ENCODE results near the gene RNLS. TPM values are rescaled to one million over a fixed set of nuclear protein-coding genes. Genes with fewer than 3 reads are reported as not detected.
A peak's percentile ranks its signal among the peaks of the same experiment; 100 is the strongest.

Gene RNLS
- total and polyA plus RNA-seq, 2 of the 8 experiments (the other 6 are each of a cell fraction or from before 2014, with no cell fraction given): 7.5 to 12.7 TPM

GRCh38 chr10:88291289-88292184, 291.6 kb downstream of the RNLS start (continued):
- TF ChIP-seq, protein P1, sequence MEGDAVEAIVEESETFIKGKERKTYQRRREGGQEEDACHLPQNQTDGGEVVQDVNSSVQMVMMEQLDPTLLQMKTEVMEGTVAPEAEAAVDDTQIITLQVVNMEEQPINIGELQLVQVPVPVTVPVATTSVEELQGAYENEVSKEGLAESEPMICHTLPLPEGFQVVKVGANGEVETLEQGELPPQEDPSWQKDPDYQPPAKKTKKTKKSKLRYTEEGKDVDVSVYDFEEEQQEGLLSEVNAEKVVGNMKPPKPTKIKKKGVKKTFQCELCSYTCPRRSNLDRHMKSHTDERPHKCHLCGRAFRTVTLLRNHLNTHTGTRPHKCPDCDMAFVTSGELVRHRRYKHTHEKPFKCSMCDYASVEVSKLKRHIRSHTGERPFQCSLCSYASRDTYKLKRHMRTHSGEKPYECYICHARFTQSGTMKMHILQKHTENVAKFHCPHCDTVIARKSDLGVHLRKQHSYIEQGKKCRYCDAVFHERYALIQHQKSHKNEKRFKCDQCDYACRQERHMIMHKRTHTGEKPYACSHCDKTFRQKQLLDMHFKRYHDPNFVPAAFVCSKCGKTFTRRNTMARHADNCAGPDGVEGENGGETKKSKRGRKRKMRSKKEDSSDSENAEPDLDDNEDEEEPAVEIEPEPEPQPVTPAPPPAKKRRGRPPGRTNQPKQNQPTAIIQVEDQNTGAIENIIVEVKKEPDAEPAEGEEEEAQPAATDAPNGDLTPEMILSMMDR (IDR thresholded peaks at IDR 0.05; ENCODE audit: control extremely low read depth in 1 of 3, insufficient read depth in 1 of 3, low read depth in 1 of 3, low read length in 3 of 3): peak in 1 of 3 experiments; percentile 5; a peak in 2 of 4 replicates
- TF ChIP-seq, protein P2, sequence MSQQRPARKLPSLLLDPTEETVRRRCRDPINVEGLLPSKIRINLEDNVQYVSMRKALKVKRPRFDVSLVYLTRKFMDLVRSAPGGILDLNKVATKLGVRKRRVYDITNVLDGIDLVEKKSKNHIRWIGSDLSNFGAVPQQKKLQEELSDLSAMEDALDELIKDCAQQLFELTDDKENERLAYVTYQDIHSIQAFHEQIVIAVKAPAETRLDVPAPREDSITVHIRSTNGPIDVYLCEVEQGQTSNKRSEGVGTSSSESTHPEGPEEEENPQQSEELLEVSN (IDR thresholded peaks at IDR 0.05): no peak
- no peak for TF ChIP-seq RNF2 (IDR thresholded peaks at IDR 0.05; ENCODE audit: borderline replicate concordance, low read depth, low read length, missing control alignments, poor library complexity, severe bottlenecking)
